Measurements from ENCODE around the gene RELA. TPM values are rescaled to one million over a fixed set of nuclear protein-coding genes. Genes with fewer than 3 reads are reported as not detected.

Gene RELA
- total RNA-seq, 1 donor from 2014 or later = 68.9 TPM

DNA sequence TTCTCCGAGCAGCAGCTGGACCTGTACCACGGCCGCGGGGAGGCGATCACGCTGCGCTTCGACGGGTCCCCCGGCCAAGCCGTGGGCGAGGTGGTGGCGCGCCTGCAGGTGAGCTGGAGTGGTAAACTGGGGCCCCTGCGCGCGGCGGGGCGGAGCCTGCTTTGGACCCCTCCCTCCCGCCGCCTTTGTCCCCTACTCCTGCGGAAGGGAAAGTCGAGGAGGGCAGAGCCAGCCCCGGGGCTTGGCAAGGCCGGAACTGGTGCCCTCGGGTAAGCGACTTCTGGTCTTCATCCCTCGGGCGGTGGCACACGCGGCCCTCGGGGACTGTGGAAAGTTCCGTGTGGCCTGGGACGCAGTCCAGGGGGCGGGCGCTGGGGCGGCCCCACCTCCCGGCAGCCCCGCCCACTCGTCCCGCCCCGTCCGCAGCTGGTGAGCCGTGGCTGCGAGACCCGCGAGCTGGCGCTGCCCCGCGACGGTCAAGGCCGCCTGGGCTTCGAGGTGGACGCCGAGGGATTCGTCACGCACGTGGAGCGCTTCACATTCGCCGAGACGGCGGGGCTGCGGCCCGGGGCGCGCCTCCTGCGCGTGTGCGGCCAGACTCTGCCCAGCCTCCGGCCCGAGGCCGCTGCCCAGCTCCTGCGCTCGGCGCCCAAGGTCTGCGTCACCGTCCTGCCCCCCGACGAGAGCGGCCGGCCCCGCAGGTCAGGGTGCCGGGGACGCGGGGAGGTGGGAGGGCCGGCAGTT, 15.6 kb downstream of the RELA start:
- H3K9me3 ChIP-seq = no peaks in the 10 kb centered on the region
- H3K36me3 ChIP-seq = peaks cover 80% of the 10 kb centered on the region
- TF ChIP-seq, protein P1, sequence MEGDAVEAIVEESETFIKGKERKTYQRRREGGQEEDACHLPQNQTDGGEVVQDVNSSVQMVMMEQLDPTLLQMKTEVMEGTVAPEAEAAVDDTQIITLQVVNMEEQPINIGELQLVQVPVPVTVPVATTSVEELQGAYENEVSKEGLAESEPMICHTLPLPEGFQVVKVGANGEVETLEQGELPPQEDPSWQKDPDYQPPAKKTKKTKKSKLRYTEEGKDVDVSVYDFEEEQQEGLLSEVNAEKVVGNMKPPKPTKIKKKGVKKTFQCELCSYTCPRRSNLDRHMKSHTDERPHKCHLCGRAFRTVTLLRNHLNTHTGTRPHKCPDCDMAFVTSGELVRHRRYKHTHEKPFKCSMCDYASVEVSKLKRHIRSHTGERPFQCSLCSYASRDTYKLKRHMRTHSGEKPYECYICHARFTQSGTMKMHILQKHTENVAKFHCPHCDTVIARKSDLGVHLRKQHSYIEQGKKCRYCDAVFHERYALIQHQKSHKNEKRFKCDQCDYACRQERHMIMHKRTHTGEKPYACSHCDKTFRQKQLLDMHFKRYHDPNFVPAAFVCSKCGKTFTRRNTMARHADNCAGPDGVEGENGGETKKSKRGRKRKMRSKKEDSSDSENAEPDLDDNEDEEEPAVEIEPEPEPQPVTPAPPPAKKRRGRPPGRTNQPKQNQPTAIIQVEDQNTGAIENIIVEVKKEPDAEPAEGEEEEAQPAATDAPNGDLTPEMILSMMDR (IDR thresholded peaks at IDR 0.05) = no peak
- H3K4me3 ChIP-seq = peak overlapping the region; percentile 47
- ATAC-seq (peak; percentile 68 to 79), DNase-seq (peak; percentile 64)
- no peaks in the 10 kb centered on the region for H3K27me3 ChIP-seq (ENCODE audit: low read depth)
- H3K27ac ChIP-seq = peak overlapping the region; percentile 56
- peaks cover 44% of the 10 kb centered on the region for H3K4me1 ChIP-seq
- intact Hi-C loops (cut with DNase I) = no loop called here

DNA sequence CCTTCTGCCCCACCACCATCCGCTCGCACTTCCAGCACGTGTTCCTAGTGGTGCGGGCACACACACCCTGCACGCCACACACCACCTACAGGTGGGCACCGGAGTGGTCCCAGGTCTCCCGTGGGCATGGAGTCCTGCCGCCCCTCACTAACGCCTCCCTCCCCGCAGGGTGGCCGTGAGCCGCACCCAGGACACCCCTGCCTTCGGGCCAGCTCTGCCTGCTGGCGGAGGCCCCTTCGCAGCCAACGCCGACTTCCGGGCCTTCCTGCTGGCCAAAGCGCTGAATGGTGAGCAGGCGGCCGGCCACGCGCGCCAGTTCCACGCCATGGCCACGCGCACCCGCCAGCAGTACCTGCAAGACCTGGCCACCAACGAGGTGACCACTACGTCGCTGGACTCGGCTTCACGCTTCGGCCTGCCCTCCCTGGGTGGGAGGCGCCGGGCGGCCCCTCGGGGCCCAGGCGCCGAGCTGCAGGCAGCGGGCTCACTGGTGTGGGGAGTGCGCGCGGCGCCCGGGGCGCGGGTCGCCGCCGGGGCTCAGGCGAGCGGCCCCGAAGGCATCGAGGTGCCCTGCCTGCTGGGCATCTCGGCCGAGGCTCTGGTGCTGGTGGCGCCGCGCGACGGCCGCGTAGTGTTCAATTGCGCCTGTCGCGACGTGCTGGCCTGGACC, 16.3 kb downstream of the RELA start:
- Histone ChIP-seq H3K27me3 (ENCODE audit: low read depth) (no peaks in the 10 kb centered on the region), H3K9me3 (no peaks in the 10 kb centered on the region), H3K36me3 (peaks cover 82% of the 10 kb centered on the region), H3K4me1 (peaks cover 44% of the 10 kb centered on the region), H3K27ac (peak overlapping the region; percentile 56), H3K4me3 (peak overlapping the region; percentile 47)
- intact Hi-C loops (cut with DNase I) = no loop called here
- TF ChIP-seq, protein P1 (IDR thresholded peaks at IDR 0.05) = no peak
- DNase-seq = no peak
- no peak for ATAC-seq

DNA sequence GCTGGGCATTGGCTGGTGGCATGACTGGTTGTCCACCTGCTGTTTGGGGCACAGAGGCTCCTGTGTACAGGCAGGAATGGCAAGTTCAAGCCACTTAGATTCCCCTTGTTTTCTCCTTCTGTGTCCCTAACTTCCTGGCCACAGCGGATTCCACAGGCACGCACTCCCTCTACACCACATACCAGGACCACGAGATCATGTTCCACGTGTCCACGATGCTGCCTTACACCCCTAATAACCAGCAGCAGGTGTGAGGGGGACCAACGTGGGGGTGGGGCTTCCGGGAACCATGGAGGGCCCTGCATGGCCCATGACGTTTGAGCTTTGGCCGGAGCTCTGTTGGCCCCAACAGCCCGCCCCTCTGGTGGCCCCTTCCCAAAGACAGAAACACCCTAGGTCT, 17.0 kb downstream of the RELA start:
- no peak overlapping the region for H3K4me3 ChIP-seq
- no peaks in the 10 kb centered on the region for H3K9me3 ChIP-seq
- H3K36me3 ChIP-seq = peaks cover 75% of the 10 kb centered on the region
- intact Hi-C loops (cut with DNase I) = no loop called here
- DNase-seq (no peak), ATAC-seq (no peak)
- TF ChIP-seq, protein P1 (IDR thresholded peaks at IDR 0.05) = no peak
- H3K27ac ChIP-seq = no peak overlapping the region
- no peaks in the 10 kb centered on the region for H3K27me3 ChIP-seq (ENCODE audit: low read depth)
- H3K4me1 ChIP-seq = peaks cover 44% of the 10 kb centered on the region

DNA sequence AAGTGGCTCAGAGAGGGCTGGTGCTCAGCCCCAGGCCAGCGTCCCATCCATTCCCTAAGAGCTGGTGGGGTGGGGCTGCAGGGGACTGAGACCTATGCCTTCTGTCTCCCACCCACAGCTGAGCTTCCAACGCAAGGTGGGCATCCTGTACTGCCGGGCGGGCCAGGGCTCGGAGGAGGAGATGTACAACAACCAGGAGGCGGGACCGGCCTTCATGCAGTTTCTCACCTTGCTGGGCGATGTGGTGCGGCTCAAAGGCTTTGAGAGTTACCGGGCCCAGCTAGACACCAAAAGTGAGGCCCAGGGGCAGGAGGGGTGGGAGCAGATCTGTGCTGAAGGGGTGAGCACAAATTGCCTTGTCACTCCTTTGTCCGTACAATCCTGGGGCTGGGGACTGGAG, 17.9 kb downstream of the RELA start:
- H3K27ac ChIP-seq = no peak overlapping the region
- intact Hi-C loops (cut with DNase I) = no loop called here
- ATAC-seq (no peak), DNase-seq (no peak)
- no peaks in the 10 kb centered on the region for H3K9me3 ChIP-seq
- H3K4me3 ChIP-seq = no peak overlapping the region
- H3K27me3 ChIP-seq (ENCODE audit: low read depth) = no peaks in the 10 kb centered on the region
- TF ChIP-seq, protein P1 (IDR thresholded peaks at IDR 0.05) = no peak
- peaks cover 67% of the 10 kb centered on the region for H3K36me3 ChIP-seq
- peaks cover 46% of the 10 kb centered on the region for H3K4me1 ChIP-seq

DNA sequence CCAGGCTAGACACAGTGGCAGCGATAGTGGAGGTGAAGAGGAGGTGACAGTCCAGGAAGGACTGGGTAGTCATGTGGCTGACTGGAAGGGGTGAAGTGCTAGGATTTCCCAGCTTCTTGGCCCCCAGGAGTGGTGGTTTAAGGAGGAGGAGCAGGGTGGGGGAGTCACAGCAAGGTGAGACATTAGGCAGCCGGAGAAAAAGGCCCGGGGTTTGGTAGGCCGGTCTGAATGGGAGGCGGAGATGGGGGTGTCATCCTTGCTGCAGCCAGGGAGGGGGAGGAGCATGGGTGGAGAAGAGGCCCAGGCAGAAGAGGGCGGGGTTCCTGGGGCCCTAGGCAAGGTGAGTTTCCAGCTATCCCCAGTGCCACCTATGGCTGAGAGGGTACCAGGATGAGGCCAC, 18.7 kb downstream of the RELA start:
- TF ChIP-seq, protein P1 (IDR thresholded peaks at IDR 0.05) = no peak
- no peak overlapping the region for H3K4me3 ChIP-seq
- no peaks in the 10 kb centered on the region for H3K27me3 ChIP-seq (ENCODE audit: low read depth)
- peaks cover 58% of the 10 kb centered on the region for H3K36me3 ChIP-seq
- intact Hi-C loops (cut with DNase I) = no loop called here
- ATAC-seq = no peak
- H3K9me3 ChIP-seq = no peaks in the 10 kb centered on the region
- H3K4me1 ChIP-seq = peaks cover 52% of the 10 kb centered on the region
- no peak overlapping the region for H3K27ac ChIP-seq
- no peak for DNase-seq
